ENCODE measurements around the gene NELFCD.

Gene NELFCD, protein sequence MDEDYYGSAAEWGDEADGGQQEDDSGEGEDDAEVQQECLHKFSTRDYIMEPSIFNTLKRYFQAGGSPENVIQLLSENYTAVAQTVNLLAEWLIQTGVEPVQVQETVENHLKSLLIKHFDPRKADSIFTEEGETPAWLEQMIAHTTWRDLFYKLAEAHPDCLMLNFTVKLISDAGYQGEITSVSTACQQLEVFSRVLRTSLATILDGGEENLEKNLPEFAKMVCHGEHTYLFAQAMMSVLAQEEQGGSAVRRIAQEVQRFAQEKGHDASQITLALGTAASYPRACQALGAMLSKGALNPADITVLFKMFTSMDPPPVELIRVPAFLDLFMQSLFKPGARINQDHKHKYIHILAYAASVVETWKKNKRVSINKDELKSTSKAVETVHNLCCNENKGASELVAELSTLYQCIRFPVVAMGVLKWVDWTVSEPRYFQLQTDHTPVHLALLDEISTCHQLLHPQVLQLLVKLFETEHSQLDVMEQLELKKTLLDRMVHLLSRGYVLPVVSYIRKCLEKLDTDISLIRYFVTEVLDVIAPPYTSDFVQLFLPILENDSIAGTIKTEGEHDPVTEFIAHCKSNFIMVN

DNA sequence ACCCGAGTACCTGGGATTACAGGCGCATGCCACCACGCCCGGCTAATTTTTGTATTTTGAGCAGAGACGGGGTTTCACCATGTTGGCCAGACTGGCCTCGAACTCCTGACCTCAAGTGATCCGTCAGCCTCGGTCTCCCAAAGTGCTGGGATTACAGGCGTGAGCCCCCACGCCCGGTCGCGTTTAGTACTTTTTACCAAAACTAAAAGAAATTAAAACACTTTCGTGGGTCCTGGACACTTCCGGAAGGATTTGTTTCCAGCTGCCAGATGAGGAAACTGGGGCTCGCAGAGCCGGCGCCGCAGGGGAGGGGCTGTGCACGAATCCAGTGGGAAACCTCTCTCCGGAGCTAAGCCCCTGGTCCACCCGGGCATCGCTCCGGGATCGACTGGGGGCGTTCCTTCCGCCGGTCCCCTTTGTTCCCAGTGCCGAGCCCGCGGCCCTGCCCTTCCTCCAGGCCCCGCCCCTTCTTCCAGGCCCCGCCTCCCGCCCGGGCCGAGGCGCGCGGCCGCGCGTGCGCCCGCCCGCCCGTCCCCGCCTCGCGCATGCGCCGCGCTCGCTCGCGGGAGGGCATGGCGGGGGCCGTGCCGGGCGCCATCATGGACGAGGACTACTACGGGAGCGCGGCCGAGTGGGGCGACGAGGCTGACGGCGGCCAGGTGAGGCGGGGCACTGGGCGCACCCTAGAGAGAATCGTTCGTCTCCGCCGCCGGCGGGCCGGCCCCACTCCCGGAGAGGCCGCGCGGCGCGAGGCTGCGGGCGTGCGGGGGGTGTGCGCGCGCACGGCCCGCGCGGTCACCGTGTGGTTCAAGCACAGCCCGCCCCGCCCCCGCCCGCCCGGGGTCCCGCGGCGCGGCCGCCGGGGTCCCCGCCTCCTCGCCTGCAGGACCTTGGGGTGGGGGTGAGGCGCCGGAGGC is at the start of gene NELFCD:
NELFCD (plus strand) TSS at position 546 of the 917 bp plus-strand sequence; CDS start at position 600, 54 bp downstream.
- Histone ChIP-seq H3K9ac (no peak within 1 kb of the TSS), H3K36me3 (ENCODE audit: control insufficient read depth, insufficient read depth, low read length) (no peaks in the 10 kb centered on the region), H3K4me2 (ENCODE audit: low read length) (peak within 1 kb of the TSS; percentile 99), H3K4me3 (ENCODE audit: low read depth, low read length) (peak within 1 kb of the TSS; percentile 81), H3K9me3 (ENCODE audit: control insufficient read depth, low read length) (no peaks in the 10 kb centered on the region), H3K27ac (peak within 1 kb of the TSS; percentile 55), H3K27me3 (ENCODE audit: control insufficient read depth, insufficient read depth, low read length) (no peaks in the 10 kb centered on the region), H3K79me2 (peaks cover 7% of the 10 kb centered on the region), H3K4me1 (peaks cover 5% of the 10 kb centered on the region), H2AFZ (peak within 1 kb of the TSS; percentile 95)
- TF ChIP-seq, protein P1, sequence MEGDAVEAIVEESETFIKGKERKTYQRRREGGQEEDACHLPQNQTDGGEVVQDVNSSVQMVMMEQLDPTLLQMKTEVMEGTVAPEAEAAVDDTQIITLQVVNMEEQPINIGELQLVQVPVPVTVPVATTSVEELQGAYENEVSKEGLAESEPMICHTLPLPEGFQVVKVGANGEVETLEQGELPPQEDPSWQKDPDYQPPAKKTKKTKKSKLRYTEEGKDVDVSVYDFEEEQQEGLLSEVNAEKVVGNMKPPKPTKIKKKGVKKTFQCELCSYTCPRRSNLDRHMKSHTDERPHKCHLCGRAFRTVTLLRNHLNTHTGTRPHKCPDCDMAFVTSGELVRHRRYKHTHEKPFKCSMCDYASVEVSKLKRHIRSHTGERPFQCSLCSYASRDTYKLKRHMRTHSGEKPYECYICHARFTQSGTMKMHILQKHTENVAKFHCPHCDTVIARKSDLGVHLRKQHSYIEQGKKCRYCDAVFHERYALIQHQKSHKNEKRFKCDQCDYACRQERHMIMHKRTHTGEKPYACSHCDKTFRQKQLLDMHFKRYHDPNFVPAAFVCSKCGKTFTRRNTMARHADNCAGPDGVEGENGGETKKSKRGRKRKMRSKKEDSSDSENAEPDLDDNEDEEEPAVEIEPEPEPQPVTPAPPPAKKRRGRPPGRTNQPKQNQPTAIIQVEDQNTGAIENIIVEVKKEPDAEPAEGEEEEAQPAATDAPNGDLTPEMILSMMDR (IDR thresholded peaks at IDR 0.05), result no peak

DNA sequence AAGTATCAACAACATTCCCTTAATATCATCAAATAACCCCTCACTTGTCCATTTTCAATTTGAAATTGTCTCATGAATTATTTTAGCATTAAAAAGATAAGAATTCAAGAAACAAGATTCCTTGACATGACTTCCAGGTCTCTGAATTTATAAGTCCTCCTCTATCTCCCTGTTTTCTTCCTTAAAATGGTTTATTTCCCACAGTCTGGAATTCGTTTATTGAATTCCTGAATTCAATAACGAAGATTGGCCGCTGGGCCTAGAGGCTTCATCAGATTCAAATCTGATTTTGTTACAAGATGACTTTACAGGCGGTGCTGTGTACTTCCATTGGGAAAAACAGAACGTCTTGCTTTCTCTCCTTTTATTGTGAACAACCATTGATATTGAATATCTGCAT is 48.9 kb upstream of the NELFCD start:
- H3K27ac ChIP-seq, result no peak overlapping the region
- no peaks in the 10 kb centered on the region for H3K27me3 ChIP-seq (ENCODE audit: control insufficient read depth, insufficient read depth, low read length)
- no peak overlapping the region for H3K4me3 ChIP-seq (ENCODE audit: low read depth, low read length)
- no peak overlapping the region for H3K4me2 ChIP-seq (ENCODE audit: low read length)
- no peaks in the 10 kb centered on the region for H3K9me3 ChIP-seq (ENCODE audit: control insufficient read depth, low read length)
- H2AFZ ChIP-seq, result no peak overlapping the region
- TF ChIP-seq, protein P1 (IDR thresholded peaks at IDR 0.05), result no peak
- H3K36me3 ChIP-seq (ENCODE audit: control insufficient read depth, insufficient read depth, low read length), result no peaks in the 10 kb centered on the region
- no peaks in the 10 kb centered on the region for H3K4me1 ChIP-seq
- H3K79me2 ChIP-seq, result no peaks in the 10 kb centered on the region
- H3K9ac ChIP-seq, result no peak overlapping the region

DNA sequence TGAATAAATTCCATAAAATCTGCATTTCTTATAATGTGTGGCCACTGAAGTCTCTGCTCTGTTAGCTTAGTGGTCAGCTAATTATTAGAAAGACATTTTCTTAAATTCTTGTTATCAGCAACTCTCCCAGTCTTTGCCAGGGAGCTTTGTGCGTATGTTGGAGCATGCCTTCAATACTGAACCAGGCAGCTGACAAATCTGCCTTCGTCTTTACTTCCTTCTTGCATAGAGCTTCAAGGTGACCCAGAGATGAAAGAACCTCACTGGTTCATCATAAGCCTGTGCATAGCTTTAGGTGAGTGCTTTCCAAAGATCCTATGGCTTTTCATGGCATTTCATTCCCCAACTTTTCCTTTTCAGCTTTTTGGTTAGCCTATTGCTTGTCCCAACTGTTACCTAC is 43.0 kb upstream of the NELFCD start:
- no peak overlapping the region for H2AFZ ChIP-seq
- H3K27ac ChIP-seq, result no peak overlapping the region
- TF ChIP-seq, protein P1 (IDR thresholded peaks at IDR 0.05), result no peak
- no peak overlapping the region for H3K4me3 ChIP-seq (ENCODE audit: low read depth, low read length)
- no peaks in the 10 kb centered on the region for H3K4me1 ChIP-seq
- H3K27me3 ChIP-seq (ENCODE audit: control insufficient read depth, insufficient read depth, low read length), result no peaks in the 10 kb centered on the region
- no peak overlapping the region for H3K4me2 ChIP-seq (ENCODE audit: low read length)
- H3K79me2 ChIP-seq, result no peaks in the 10 kb centered on the region
- no peaks in the 10 kb centered on the region for H3K36me3 ChIP-seq (ENCODE audit: control insufficient read depth, insufficient read depth, low read length)
- H3K9ac ChIP-seq, result no peak overlapping the region
- no peaks in the 10 kb centered on the region for H3K9me3 ChIP-seq (ENCODE audit: control insufficient read depth, low read length)

DNA sequence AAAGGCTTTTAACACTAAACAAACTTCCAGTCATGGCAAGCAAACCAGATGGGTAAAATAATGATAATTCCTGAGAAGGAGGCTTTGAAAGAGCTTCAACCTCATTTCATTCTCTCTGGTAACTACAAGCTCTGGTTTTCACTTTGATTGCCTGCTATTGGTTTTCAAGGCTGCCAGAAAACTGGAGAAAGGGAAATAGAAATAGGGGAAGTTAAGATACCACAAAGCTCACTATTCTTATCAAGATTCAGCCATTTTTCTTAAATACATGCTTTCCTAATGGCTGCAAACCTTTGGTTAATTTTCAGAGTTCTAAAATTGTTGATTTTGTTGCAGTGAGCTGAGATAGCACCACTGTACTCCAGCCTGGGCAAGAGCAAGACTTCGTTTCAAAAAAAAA is 42.5 kb upstream of the NELFCD start:
- H3K36me3 ChIP-seq (ENCODE audit: control insufficient read depth, insufficient read depth, low read length), result no peaks in the 10 kb centered on the region

More for the DNA sequence above, 42.5 kb upstream of the NELFCD start:
- H3K4me1 ChIP-seq, result no peaks in the 10 kb centered on the region
- TF ChIP-seq, protein P1 (IDR thresholded peaks at IDR 0.05), result no peak
- H3K4me3 ChIP-seq (ENCODE audit: low read depth, low read length), result no peak overlapping the region
- no peak overlapping the region for H2AFZ ChIP-seq
- no peaks in the 10 kb centered on the region for H3K9me3 ChIP-seq (ENCODE audit: control insufficient read depth, low read length)
- no peaks in the 10 kb centered on the region for H3K79me2 ChIP-seq
- H3K27me3 ChIP-seq (ENCODE audit: control insufficient read depth, insufficient read depth, low read length), result no peaks in the 10 kb centered on the region
- H3K9ac ChIP-seq, result no peak overlapping the region
- no peak overlapping the region for H3K27ac ChIP-seq
- H3K4me2 ChIP-seq (ENCODE audit: low read length), result no peak overlapping the region
